Progenitor cell of endocrine pancreas (in vitro differentiated cells): ENCODE measurements around the gene KIF1B. TPM values are rescaled to one million over a fixed set of nuclear protein-coding genes. Genes with fewer than 3 reads are reported as not detected.
"Not testable (repeated sequence)": the region's sequence is repeated elsewhere in the genome, so short reads cannot be mapped to it uniquely, and the experiment has no call there.

ENCODE experiments used
- DNase-seq: peaks from one replicate; pipeline ENCODE4 v3.0.0; 2021; ENCODE audit warnings: low spot score; ENCODE audit not compliant: unreplicated experiment
- H3K27ac Mint-ChIP-seq: 2 replicates; pipeline ENCODE4 v1.8.0; 2021; ENCODE audit warnings: mild to moderate bottlenecking, moderate library complexity, mixed read lengths
- H3K27me3 Mint-ChIP-seq: 2 replicates; pipeline ENCODE4 v1.8.0; 2021; ENCODE audit warnings: mixed read lengths
- H3K36me3 Mint-ChIP-seq: 2 replicates; pipeline ENCODE4 v1.8.0; 2022; ENCODE audit warnings: mixed read lengths; ENCODE audit not compliant: insufficient read depth
- H3K4me1 Mint-ChIP-seq: 2 replicates; pipeline ENCODE4 v1.8.0; 2021; ENCODE audit warnings: low read depth, mixed read lengths
- H3K4me3 Mint-ChIP-seq: 2 replicates; pipeline ENCODE4 v1.8.0; 2021; ENCODE audit warnings: low read depth, mild to moderate bottlenecking, moderate library complexity, mixed read lengths
- H3K9me3 Mint-ChIP-seq: 2 replicates; pipeline ENCODE4 v1.8.0; 2021; ENCODE audit warnings: low read depth, mixed read lengths
- total RNA-seq: library from RNA; stranded (reverse); gene quantifications from 2 replicates; pipeline ENCODE4 v1.2.1, GENCODE V29; 2021
- TF ChIP-seq, protein P1 (sequence below): fragments of 200-600 bp; sonication (generic); IDR thresholded peaks from one replicate; pipeline ENCODE4 v1.5.0; 2021; ENCODE audit warnings: antibody characterized with exemption, mild to moderate bottlenecking; ENCODE audit not compliant: unreplicated experiment

The KIF1B gene
- total RNA-seq, 1 donor from 2014 or later, result 78.7 TPM

GRCh38 chr1:10196976-10197375 lies 13.4 kb upstream of the KIF1B start:
- no peaks in the 10 kb centered on the region for H3K9me3 Mint-ChIP-seq
- TF ChIP-seq, protein P1, sequence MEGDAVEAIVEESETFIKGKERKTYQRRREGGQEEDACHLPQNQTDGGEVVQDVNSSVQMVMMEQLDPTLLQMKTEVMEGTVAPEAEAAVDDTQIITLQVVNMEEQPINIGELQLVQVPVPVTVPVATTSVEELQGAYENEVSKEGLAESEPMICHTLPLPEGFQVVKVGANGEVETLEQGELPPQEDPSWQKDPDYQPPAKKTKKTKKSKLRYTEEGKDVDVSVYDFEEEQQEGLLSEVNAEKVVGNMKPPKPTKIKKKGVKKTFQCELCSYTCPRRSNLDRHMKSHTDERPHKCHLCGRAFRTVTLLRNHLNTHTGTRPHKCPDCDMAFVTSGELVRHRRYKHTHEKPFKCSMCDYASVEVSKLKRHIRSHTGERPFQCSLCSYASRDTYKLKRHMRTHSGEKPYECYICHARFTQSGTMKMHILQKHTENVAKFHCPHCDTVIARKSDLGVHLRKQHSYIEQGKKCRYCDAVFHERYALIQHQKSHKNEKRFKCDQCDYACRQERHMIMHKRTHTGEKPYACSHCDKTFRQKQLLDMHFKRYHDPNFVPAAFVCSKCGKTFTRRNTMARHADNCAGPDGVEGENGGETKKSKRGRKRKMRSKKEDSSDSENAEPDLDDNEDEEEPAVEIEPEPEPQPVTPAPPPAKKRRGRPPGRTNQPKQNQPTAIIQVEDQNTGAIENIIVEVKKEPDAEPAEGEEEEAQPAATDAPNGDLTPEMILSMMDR, result no peak
- no peak overlapping the region for H3K4me3 Mint-ChIP-seq
- H3K36me3 Mint-ChIP-seq, result no peaks in the 10 kb centered on the region
- no peak for DNase-seq
- peaks cover 3% of the 10 kb centered on the region for H3K27me3 Mint-ChIP-seq
- no peaks in the 10 kb centered on the region for H3K4me1 Mint-ChIP-seq
- H3K27ac Mint-ChIP-seq, result no peak overlapping the region

- H3K36me3 Mint-ChIP-seq, result no peaks in the 10 kb centered on the region
- TF ChIP-seq, protein P1, result no peak
Observed at GRCh38 chr1:10200620-10201019, 9.8 kb upstream of the KIF1B start.

GRCh38 chr1:10204003-10204642 lies 6.2 kb upstream of the KIF1B start:
- no peak overlapping the region for H3K4me3 Mint-ChIP-seq
- H3K27me3 Mint-ChIP-seq, result no peaks in the 10 kb centered on the region
- H3K4me1 Mint-ChIP-seq, result no peaks in the 10 kb centered on the region
- DNase-seq, result no peak
- TF ChIP-seq, protein P1, result no peak
- H3K36me3 Mint-ChIP-seq, result no peaks in the 10 kb centered on the region
- no peak overlapping the region for H3K27ac Mint-ChIP-seq
- no peaks in the 10 kb centered on the region for H3K9me3 Mint-ChIP-seq

More at GRCh38 chr1:10200620-10201019, 9.8 kb upstream of the KIF1B start:
- Mint-ChIP-seq H3K27ac (no peak overlapping the region), H3K4me3 (no peak overlapping the region), H3K9me3 (no peaks in the 10 kb centered on the region), H3K4me1 (no peaks in the 10 kb centered on the region), H3K27me3 (no peaks in the 10 kb centered on the region)
- DNase-seq, result no peak

DNA sequence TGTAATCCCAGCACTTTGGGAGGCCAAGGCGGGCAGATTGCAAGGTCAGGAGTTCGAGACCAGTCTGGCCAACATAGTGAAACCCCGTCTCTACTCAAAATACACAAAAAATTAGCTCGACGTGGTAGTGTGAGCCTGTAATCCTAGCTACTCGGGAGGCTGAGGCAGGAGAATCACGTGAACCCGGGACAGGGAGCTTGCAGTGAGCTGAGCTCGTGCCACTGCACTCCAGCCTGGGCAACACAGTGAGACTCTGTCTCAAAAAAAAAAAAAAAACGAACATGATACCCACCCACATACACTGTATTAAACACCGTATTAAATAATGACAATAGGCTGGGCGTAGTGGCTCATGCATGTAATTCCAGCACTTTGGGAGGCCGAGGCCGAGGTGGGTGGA lies 5.2 kb upstream of the KIF1B start:
- not testable (repeated sequence) for H3K36me3 Mint-ChIP-seq, H3K4me3 Mint-ChIP-seq, H3K27ac Mint-ChIP-seq, H3K27me3 Mint-ChIP-seq, DNase-seq, H3K4me1 Mint-ChIP-seq, H3K9me3 Mint-ChIP-seq

DNA sequence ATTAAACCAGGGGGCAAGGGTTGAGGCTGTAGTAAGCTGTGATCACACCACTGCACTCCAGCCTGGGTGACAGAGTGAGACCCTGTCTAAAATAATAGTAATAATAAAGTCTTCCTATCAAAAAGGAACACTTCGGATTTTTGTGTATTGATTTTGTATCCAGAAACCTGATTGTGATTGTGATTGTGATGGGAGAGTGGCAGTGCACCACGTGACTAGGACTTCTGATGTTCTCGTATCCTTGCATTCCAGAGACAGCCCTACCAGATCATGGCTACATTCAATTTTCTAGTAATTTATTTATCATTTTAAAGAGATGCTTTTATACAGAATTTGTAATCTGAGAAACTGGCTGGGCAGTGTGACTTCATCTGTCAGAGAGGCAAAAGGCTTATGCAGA lies 2.6 kb upstream of the KIF1B start:
- no peak overlapping the region for H3K4me3 Mint-ChIP-seq
- no peaks in the 10 kb centered on the region for H3K9me3 Mint-ChIP-seq
- no peaks in the 10 kb centered on the region for H3K27me3 Mint-ChIP-seq
- H3K27ac Mint-ChIP-seq, result no peak overlapping the region
- TF ChIP-seq, protein P1, result no peak
- no peak for DNase-seq
- no peaks in the 10 kb centered on the region for H3K36me3 Mint-ChIP-seq
- H3K4me1 Mint-ChIP-seq, result peaks cover 17% of the 10 kb centered on the region

DNA sequence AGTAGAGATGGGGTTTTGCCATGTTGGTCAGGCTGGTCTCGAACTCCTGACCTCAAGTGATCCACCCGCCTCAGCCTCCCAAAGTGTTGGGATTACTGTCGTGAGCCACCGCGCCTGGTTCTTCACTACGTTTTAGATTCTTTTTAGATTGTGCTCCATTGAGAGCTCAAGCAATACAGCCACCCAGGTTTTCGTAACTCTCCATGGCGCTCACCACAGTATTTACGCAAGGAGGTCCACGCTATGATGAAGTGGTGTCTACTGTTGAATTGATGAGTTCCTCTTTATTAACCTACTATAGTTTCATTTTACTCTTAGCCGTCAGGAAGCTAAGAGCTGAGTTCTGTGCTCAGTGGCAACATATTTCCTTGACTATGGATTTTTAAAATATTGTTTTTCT lies 1.8 kb upstream of the KIF1B start:
- Mint-ChIP-seq H3K27ac (peak overlapping the region; percentile 45), H3K4me3 (peak overlapping the region; percentile 26), H3K27me3 (no peaks in the 10 kb centered on the region), H3K9me3 (no peaks in the 10 kb centered on the region), H3K4me1 (peaks cover 21% of the 10 kb centered on the region), H3K36me3 (peaks cover 1% of the 10 kb centered on the region)
- TF ChIP-seq, protein P1, result no peak
- DNase-seq, result no peak
